Epithelial cell of prostate (primary cell): ENCODE results near the gene FCER1G.

Experiments used
- DNase-seq: peaks from one replicate; pipeline ENCODE4 v3.0.0-alpha.2; 2011; ENCODE audit warnings: low read depth, low spot score
- H3K27ac ChIP-seq: fragments of 450-650 bp; 2 replicates; pipeline ENCODE4 v1.5.1; 2017; ENCODE audit warnings: mild to moderate bottlenecking

The FCER1G gene

GRCh38 chr1:161215076-161215475, at the start of gene FCER1G:
TSS of gene FCER1G (plus strand) at chr1:161215295. CDS start at chr1:161215322, 27 bp downstream.
- no peak within 1 kb of the TSS for H3K27ac ChIP-seq
- no peak for DNase-seq

- peak within 1 kb of the TSS; percentile 56 for H3K27ac ChIP-seq
- DNase-seq, result peak; percentile 94
Measured at GRCh38 chr1:161165742-161166668, 49.1 kb upstream of the FCER1G start, which contains the start of gene PPOX. TSS of gene PPOX (plus strand) at chr1:161166426. CDS start at chr1:161166848, 422 bp downstream.

- no peak for DNase-seq
- H3K27ac ChIP-seq, result peak overlapping the region; percentile 56
Measured at GRCh38 chr1:161166669-161167548, 48.2 kb upstream of the FCER1G start.

GRCh38 chr1:161168906-161169305, 46.2 kb upstream of the FCER1G start:
- DNase-seq, result no peak
- H3K27ac ChIP-seq, result no peak overlapping the region

- no peak overlapping the region for H3K27ac ChIP-seq
Measured at GRCh38 chr1:161171191-161171590, 43.9 kb upstream of the FCER1G start.

GRCh38 chr1:161171696-161172095, 43.4 kb upstream of the FCER1G start:
- no peak overlapping the region for H3K27ac ChIP-seq
- DNase-seq, result no peak

More at GRCh38 chr1:161171191-161171590, 43.9 kb upstream of the FCER1G start:
- DNase-seq, result no peak

GRCh38 chr1:161172349-161172748, 42.7 kb upstream of the FCER1G start:
- no peak overlapping the region for H3K27ac ChIP-seq
- DNase-seq, result no peak

GRCh38 chr1:161172776-161173376, 42.2 kb upstream of the FCER1G start:
- no peak overlapping the region for H3K27ac ChIP-seq
- DNase-seq, result no peak

GRCh38 chr1:161173711-161174110, 41.4 kb upstream of the FCER1G start:
- DNase-seq, result no peak
- H3K27ac ChIP-seq, result no peak overlapping the region

GRCh38 chr1:161174911-161175310, 40.2 kb upstream of the FCER1G start:
- no peak for DNase-seq
- no peak overlapping the region for H3K27ac ChIP-seq

GRCh38 chr1:161175771-161176453, 39.2 kb upstream of the FCER1G start:
- DNase-seq, result no peak
- H3K27ac ChIP-seq, result no peak overlapping the region

- no peak for DNase-seq
- peak overlapping the region; percentile 33 for H3K27ac ChIP-seq
Measured at GRCh38 chr1:161176468-161177111, 38.5 kb upstream of the FCER1G start.

- no peak for DNase-seq
Measured at GRCh38 chr1:161177112-161177935, 37.8 kb upstream of the FCER1G start, which contains the start of gene B4GALT3. TSS of gene B4GALT3 (minus strand) at chr1:161177507. CDS start at chr1:161176060, 1,447 bp downstream.

GRCh38 chr1:161177936-161178244, 37.2 kb upstream of the FCER1G start:
- peak overlapping the region; percentile 33 for H3K27ac ChIP-seq
- no peak for DNase-seq

More at GRCh38 chr1:161177112-161177935, 37.8 kb upstream of the FCER1G start, which contains the start of gene B4GALT3:
- H3K27ac ChIP-seq, result peak within 1 kb of the TSS; percentile 33

- DNase-seq, result no peak
- H3K27ac ChIP-seq, result no peak overlapping the region
Measured at GRCh38 chr1:161179698-161180097, 35.4 kb upstream of the FCER1G start.

GRCh38 chr1:161180639-161181038, 34.5 kb upstream of the FCER1G start:
- no peak overlapping the region for H3K27ac ChIP-seq
- DNase-seq, result no peak

- peak overlapping the region; percentile 53 for H3K27ac ChIP-seq
- no peak for DNase-seq
Measured at GRCh38 chr1:161182214-161182613, 32.9 kb upstream of the FCER1G start.

- no peak for DNase-seq
- H3K27ac ChIP-seq, result no peak overlapping the region
Measured at GRCh38 chr1:161185282-161185682, 29.8 kb upstream of the FCER1G start.
